K562 (cell line): ENCODE data around the gene PTRH1. TPM values are rescaled to one million over a fixed set of nuclear protein-coding genes. Genes with fewer than 3 reads are reported as not detected.

Experiments
- ATAC-seq: fragments of 200-7000 bp; cut with Tn5 transposase; 3 replicates; pipeline ENCODE4 v1.9.1; 2020; ENCODE audit warnings: moderate library complexity
- BruUV-seq: library from RNA; stranded (reverse); fragments of 400-500 nt; replicated peaks from 2 replicates; lab custom pipeline; 2021; lab: Mats Ljungman, UMichigan
- CTCF ChIA-PET: fragments of 300-600 bp; formaldehyde crosslinking; extraction: SDS; loops from one replicate; lab custom pipeline; 2021; ENCODE audit warnings: low intra/inter-chr PET ratio; lab: Yijun Ruan, JAX
- POLR2A ChIA-PET: fragments of 300-600, 350-650 bp; sonication (Branson Sonifier 250); formaldehyde crosslinking; extraction: SDS; loops from one replicate; lab custom pipeline; 2021; ENCODE audit warnings: antibody characterized with exemption, inconsistent platforms; lab: Yijun Ruan, JAX
- DNase-seq, 4 experiments: peaks; one replicate each; pipeline versions ENCODE4 v3.0.0 to v3.0.0-alpha.2; 2011 to 2018; ENCODE audit warnings: low spot score in 3 of 4, mixed read lengths in 3 of 4; ENCODE audit errors: extremely low read depth in 1 of 4
- FAIRE-seq: peaks from 2 replicates; lab custom pipeline; 2011; peaks lifted over from hg19 to GRCh38; lab: Jason Lieb, UNC
- H2AFZ ChIP-seq: 2 replicates; pipeline ENCODE4 v1.6.0; 2011; ENCODE audit warnings: low read depth, low read length, control low read depth, inconsistent platforms
- H3K27ac ChIP-seq: fragments of 200-600 bp; 3 replicates; pipeline ENCODE4 v1.8.0; 2011; ENCODE audit warnings: low read depth, mild to moderate bottlenecking, control low read depth, inconsistent platforms, low read length, moderate library complexity, mixed read lengths; ENCODE audit errors: extremely low read depth
- H3K27me3 ChIP-seq, 2 experiments: fragments of 300-600 bp in 1 of 2; 2 replicates in 1 of 2; 3 replicates in 1 of 2; pipeline versions ENCODE4 v1.6.0 to v1.8.0; 2011; ENCODE audit warnings: inconsistent platforms in 2 of 2, low read length in 2 of 2, mild to moderate bottlenecking in 1 of 2, mixed read lengths in 1 of 2, moderate library complexity in 1 of 2; ENCODE audit not compliant: control insufficient read depth in 2 of 2, insufficient read depth in 2 of 2
- H3K36me3 ChIP-seq: fragments of 300-600 bp; 3 replicates; pipeline ENCODE4 v1.8.0; 2011; ENCODE audit warnings: mild to moderate bottlenecking, low read length, inconsistent platforms; ENCODE audit not compliant: control insufficient read depth, insufficient read depth
- H3K4me1 ChIP-seq, 2 experiments: fragments of 200-600 bp in 1 of 2; replicated peaks in 1 of 2; 2 replicates in 1 of 2; 3 replicates in 1 of 2; pipeline versions ENCODE4 v1.5.1 to v1.8.0; 2011; ENCODE audit warnings: inconsistent platforms in 2 of 2, low read length in 2 of 2, mild to moderate bottlenecking in 1 of 2, mixed read lengths in 1 of 2, moderate library complexity in 1 of 2; ENCODE audit not compliant: control insufficient read depth in 2 of 2, insufficient read depth in 2 of 2
- H3K4me2 ChIP-seq: 2 replicates; pipeline ENCODE4 v1.6.1; 2011; ENCODE audit warnings: low read length, control low read depth, inconsistent platforms, mixed read lengths; ENCODE audit not compliant: insufficient read depth
- H3K4me3 ChIP-seq: fragments of 200-600 bp; sonication (generic), shearing (Covaris generic); 2 replicates; pipeline ENCODE4 v1.5.1; 2016; ENCODE audit warnings: control low read depth, inconsistent platforms
- H3K79me2 ChIP-seq: fragments of 200-600 bp; 3 replicates; pipeline ENCODE4 v1.8.0; 2011; ENCODE audit warnings: low read length, inconsistent platforms; ENCODE audit not compliant: control insufficient read depth, insufficient read depth
- H3K9ac ChIP-seq, 2 experiments: 2 replicates each; pipeline versions ENCODE4 v1.6.0 to v1.6.1; 2011; ENCODE audit warnings: low read depth in 2 of 2, low read length in 2 of 2, control low read depth in 1 of 2, inconsistent platforms in 1 of 2, mild to moderate bottlenecking in 1 of 2, mixed read lengths in 1 of 2; ENCODE audit not compliant: insufficient read depth in 1 of 2
- H3K9me1 ChIP-seq: one replicate; pipeline ENCODE4 v1.6.0; 2011; ENCODE audit warnings: inconsistent platforms, mild to moderate bottlenecking, low read length, moderate library complexity; ENCODE audit not compliant: control insufficient read depth, insufficient read depth
- H3K9me3 ChIP-seq: replicated peaks from 2 replicates; pipeline ENCODE4 v1.5.1; 2011; ENCODE audit warnings: low read depth, low read length, inconsistent platforms; ENCODE audit not compliant: control insufficient read depth, insufficient read depth
- H4K20me1 ChIP-seq: replicated peaks from 2 replicates; pipeline ENCODE4 v1.6.1; 2011; ENCODE audit warnings: low read length, inconsistent platforms, mixed read lengths; ENCODE audit not compliant: control insufficient read depth, insufficient read depth
- BCOR ChIP-seq: fragments of 450-650 bp; IDR thresholded peaks from 2 replicates; pipeline ENCODE4 v1.6.1; 2016
- E2F6 ChIP-seq, 2 experiments: IDR thresholded peaks; 2 replicates each; pipeline ENCODE4 v1.6.1; 2011; ENCODE audit warnings: borderline replicate concordance in 1 of 2, control low read depth in 1 of 2, low read depth in 1 of 2, low read length in 1 of 2, mild to moderate bottlenecking in 1 of 2, mixed read lengths in 1 of 2, moderate library complexity in 1 of 2; ENCODE audit not compliant: insufficient read depth in 1 of 2, insufficient read length in 1 of 2, poor library complexity in 1 of 2, severe bottlenecking in 1 of 2; ENCODE audit errors: extremely low read depth in 1 of 2
- KDM1A ChIP-seq, 2 experiments: fragments of 450-650 bp; IDR thresholded peaks; 2 replicates each; pipeline ENCODE4 v1.6.1; 2016; ENCODE audit warnings: mild to moderate bottlenecking in 2 of 2
- PHF21A ChIP-seq: fragments of 450-650 bp; IDR thresholded peaks from 2 replicates; pipeline ENCODE4 v1.6.1; 2017; ENCODE audit warnings: low read depth, borderline replicate concordance
- RBM15 ChIP-seq: fragments of 200-400 bp; formaldehyde crosslinking; IDR thresholded peaks from 2 replicates; pipeline ENCODE4 v1.6.1; 2018; ENCODE audit warnings: mild to moderate bottlenecking, low read length, moderate library complexity; ENCODE audit not compliant: insufficient read depth
- RBM25 ChIP-seq: fragments of 200-400 bp; formaldehyde crosslinking; IDR thresholded peaks from 2 replicates; pipeline ENCODE4 v1.6.1; 2018; ENCODE audit warnings: low read length, low read depth, moderate library complexity; ENCODE audit not compliant: severe bottlenecking
- RCOR1 ChIP-seq, 2 experiments: IDR thresholded peaks; 2 replicates each; pipeline ENCODE4 v1.6.1; 2012; ENCODE audit warnings: low read depth in 2 of 2, low read length in 2 of 2, borderline replicate concordance in 1 of 2, improper control_type of control experiment in 1 of 2
- RHOXF2B ChIP-seq: fragments of 250-450 bp; sonication (Bioruptor Pico); conservative IDR thresholded peaks from 2 replicates; pipeline ENCODE4 v1.5.1; 2021
- SMARCA5 ChIP-seq: fragments of 450-650 bp; IDR thresholded peaks from 2 replicates; pipeline ENCODE4 v1.6.1; 2016
- VEZF1 ChIP-seq: fragments of 200-800 bp; sonication (Bioruptor generic); IDR thresholded peaks from 2 replicates; pipeline ENCODE4 v1.6.1; 2017; ENCODE audit warnings: missing genetic modification characterization, missing compliant biosample characterization
- WGBS: fragments of 100-300 bp; shearing (Covaris generic); methylation state at CpG from one replicate; pipeline ENCODE4 v1.1.6; 2016; ENCODE audit warnings: low coverage, mixed read lengths; ENCODE audit not compliant: insufficient coverage; ENCODE audit errors: missing lambda C conversion rate; 5-methylcytosine and 5-hydroxymethylcytosine counted together
- in situ Hi-C: fragments of 300-500 bp; cut with MboI; formaldehyde crosslinking; loops from 4 replicates; pipeline ENCODE4 v1.15.0; 2018; ENCODE audit warnings: inconsistent platforms, mixed read lengths
- intact Hi-C: fragments of 100-400 bp; cut with micrococcal nuclease; formaldehyde crosslinking; loops from 2 replicates; pipeline ENCODE4 v1.14.2; 2022
- polyA plus RNA-seq, 8 experiments: library from polyadenylated mRNA; depleted of rRNA in 4 of 8; stranded (reverse) in 5 of 8; unstranded in 3 of 8; fragments of >200 nt; fragmentation: Nextera tagmentation in 2 of 8; fragmentation: Illumina TruSeq in 1 of 8; extraction: Ambion mirVana in 2 of 8; extraction: Trizol in 1 of 8; gene quantifications; 2 replicates each; pipeline versions ENCODE4 v1.2.1 to v1.2.3, GENCODE V29; 2011 to 2014; ENCODE audit warnings: inconsistent platforms in 1 of 8, missing spikeins in 1 of 8
- total RNA-seq, 7 experiments: library from RNA; depleted of rRNA in 6 of 7; stranded (reverse); fragments of >200 nt in 6 of 7; fragmentation: Illumina TruSeq in 2 of 7; extraction: Trizol in 2 of 7; gene quantifications; 2 replicates each; pipeline versions ENCODE4 v1.2.1 to v1.2.3, GENCODE V29; 2011 to 2021; ENCODE audit warnings: low replicate concordance in 1 of 7

Gene PTRH1
- total and polyA plus RNA-seq, 9 of the 15 experiments (the other 6 are each of a cell fraction or from before 2014, with no cell fraction given), result 0.63 to 43.1 (median 5.7) TPM

GRCh38 chr9:127712371-127712770, 3.1 kb downstream of the PTRH1 start:
- CTCF ChIA-PET, result no interaction called here
- peaks cover 3% of the 10 kb centered on the region; the same call in 1 of the 2 replicates for H4K20me1 ChIP-seq
- no peaks in the 10 kb centered on the region for H3K36me3 ChIP-seq
- peaks cover 4% of the 10 kb centered on the region for H3K9me1 ChIP-seq
- in situ Hi-C loops (no loop called here), intact Hi-C loops (no loop called here)
- POLR2A ChIA-PET, result interaction anchor here (0.5 to 1.5 kb wide), 3 partner anchors 8 to 203 kb away, joined by 4 to 6 read pairs (median 6); no protein-coding TSS in a partner anchor
- no peak overlapping the region for H3K27ac ChIP-seq
- BruUV-seq, result no TSS peak
- H3K27me3 ChIP-seq, result no peaks in the 10 kb centered on the region
- no peak for FAIRE-seq
- 0 out of 3 replicates have a peak, but pooled peaks cover 3% of the 10 kb centered on the region for H3K79me2 ChIP-seq
- ATAC-seq, result no peak
- H3K4me3 ChIP-seq, result no peak overlapping the region
- TF ChIP-seq PHF21A (no peak), E2F6 (IDR thresholded peaks at IDR 0.05; ENCODE audit: borderline replicate concordance in 1 of 2, extremely low read depth in 1 of 2, insufficient read depth in 1 of 2, insufficient read length in 1 of 2, low read depth in 1 of 2, low read length in 1 of 2, poor library complexity in 1 of 2, severe bottlenecking in 1 of 2) (no peak), SMARCA5 (peak; percentile 61; the same call in 1 of the 2 replicates), RBM25 (peak; percentile 71), KDM1A (IDR thresholded peaks at IDR 0.05) (peak in 1 of 2 experiments; percentile 72; a peak in 2 of 4 replicates), RBM15 (no peak), RCOR1 (IDR thresholded peaks at IDR 0.05; ENCODE audit: borderline replicate concordance in 1 of 2, low read depth in 2 of 2, low read length in 2 of 2) (0 out of 4 replicates have a peak, but pooled peaks of 1 of the 2 experiments have one; percentile 45), RHOXF2B (no peak), BCOR (peak; percentile 88), VEZF1 (no peak)
- peaks cover 4 to 57% of the 10 kb centered on the region in 2 experiments; a peak in 4 of 5 replicates for H3K4me1 ChIP-seq
- H2AFZ ChIP-seq, result no peak overlapping the region
- 0 out of 2 replicates have a peak, but pooled peaks cover 4% of the 10 kb centered on the region for H3K9me3 ChIP-seq
- no peak overlapping the region for H3K4me2 ChIP-seq
- peak overlapping the region in 1 of 2 experiments; percentile 55; a peak in 2 of 4 replicates for H3K9ac ChIP-seq
- DNase-seq, result no peak
- 72% methylated on average over 10 of the region's 11 CpGs for WGBS
